ENCODE measurements around the gene VPS16.

- no peak for TF ChIP-seq CTCF (IDR thresholded peaks at IDR 0.05)
- no peak for TF ChIP-seq ZFX (IDR thresholded peaks at IDR 0.05; ENCODE audit: borderline replicate concordance)
These were observed 69.4 kb downstream of the VPS16 start for GRCh38 chr20:2909953-2910352.
